Activated B cell treated with CpG ODN at 0.5 μM for 24 hours (primary cell): ENCODE results near the gene CD34. TPM values are rescaled to one million over a fixed set of nuclear protein-coding genes. Genes with fewer than 3 reads are reported as not detected.

Experiments
- ATAC-seq: fragments of 200-7000 bp; cut with Tn5 transposase; one replicate; pipeline ENCODE4 v1.10.0; 2021; ENCODE audit warnings: low read depth, mild to moderate bottlenecking, moderate library complexity
- CTCF ChIA-PET: fragments of 350-600 bp; sonication (Branson Sonifier 250); formaldehyde crosslinking; loops from one replicate; lab custom pipeline; 2021; ENCODE audit warnings: antibody characterized with exemption; lab: Charles Lee
- POLR2A ChIA-PET: fragments of 350-600 bp; sonication (Branson Sonifier 250); formaldehyde crosslinking; loops from one replicate; lab custom pipeline; 2021; ENCODE audit warnings: antibody characterized with exemption; lab: Charles Lee
- DNase-seq: peaks from one replicate; pipeline ENCODE4 v3.0.0; 2022
- H3K27ac Mint-ChIP-seq: one replicate; pipeline ENCODE4 v1.8.0; 2020; ENCODE audit warnings: mixed read lengths
- H3K27me3 Mint-ChIP-seq: one replicate; pipeline ENCODE4 v1.8.0; 2021; ENCODE audit warnings: mixed read lengths
- H3K36me3 Mint-ChIP-seq: one replicate; pipeline ENCODE4 v1.8.0; 2021; ENCODE audit warnings: low read depth, mixed read lengths
- H3K4me1 Mint-ChIP-seq: one replicate; pipeline ENCODE4 v1.8.0; 2021; ENCODE audit warnings: mixed read lengths
- H3K4me3 Mint-ChIP-seq: one replicate; pipeline ENCODE4 v1.8.0; 2020; ENCODE audit warnings: mild to moderate bottlenecking, mixed read lengths
- H3K9me3 Mint-ChIP-seq: one replicate; pipeline ENCODE4 v1.8.0; 2020; ENCODE audit warnings: mixed read lengths
- CTCF ChIP-seq: fragments of 200-600 bp; IDR thresholded peaks from one replicate; pipeline ENCODE4 v1.8.0; 2022; ENCODE audit warnings: antibody characterized with exemption, mild to moderate bottlenecking
- intact Hi-C: fragments of 100-400 bp; cut with micrococcal nuclease; formaldehyde crosslinking; loops from one replicate; pipeline ENCODE4 v1.15.1; 2024
- total RNA-seq: library from RNA; stranded (reverse); gene quantifications from 2 replicates; pipeline ENCODE4 v1.2.3, GENCODE V29; 2022

The CD34 gene
- total RNA-seq, 1 donor from 2014 or later = not detected

GRCh38 chr1:207860531-207860930 lies 50.4 kb downstream of the CD34 start:
- H3K9me3 Mint-ChIP-seq = no peaks in the 10 kb centered on the region
- no peak overlapping the region for H3K4me3 Mint-ChIP-seq
- CTCF ChIA-PET = interaction anchor here (17.8 kb wide), 1 partner anchor 31 kb away, joined by 397 read pairs; no protein-coding TSS in a partner anchor
- peaks cover 50% of the 10 kb centered on the region for H3K4me1 Mint-ChIP-seq
- POLR2A ChIA-PET = interaction anchor here (1.6 kb wide), 1 partner anchor 38 kb away, joined by 8 read pairs; no protein-coding TSS in a partner anchor
- intact Hi-C loops = no loop called here
- H3K27me3 Mint-ChIP-seq = no peaks in the 10 kb centered on the region
- DNase-seq = no peak
- ATAC-seq = no peak
- peaks cover 44% of the 10 kb centered on the region for H3K36me3 Mint-ChIP-seq
- no peak for TF ChIP-seq CTCF
- no peak overlapping the region for H3K27ac Mint-ChIP-seq

DNA sequence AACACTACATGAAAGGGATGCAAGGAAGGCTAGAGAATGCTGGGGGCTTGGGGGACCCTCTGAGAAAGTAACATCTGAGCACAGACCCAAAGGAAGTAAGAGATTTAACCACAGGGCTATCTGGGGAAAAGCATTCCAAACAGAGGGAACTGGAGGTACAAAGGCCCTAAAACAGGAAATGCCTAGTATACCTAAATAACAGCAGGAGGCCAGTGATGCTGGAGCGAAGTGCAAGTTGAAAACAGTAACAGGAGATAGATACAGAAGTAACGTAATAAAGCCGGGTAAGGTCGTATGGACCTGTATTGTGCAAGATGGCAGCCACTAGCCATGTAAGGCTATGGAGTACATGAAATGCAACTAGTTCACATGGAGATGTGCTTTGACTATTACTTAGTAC lies 52.1 kb downstream of the CD34 start:
- intact Hi-C loops = no loop called here
- no peak for ATAC-seq
- H3K27ac Mint-ChIP-seq = no peak overlapping the region
- peaks cover 39% of the 10 kb centered on the region for H3K4me1 Mint-ChIP-seq
- no peaks in the 10 kb centered on the region for H3K9me3 Mint-ChIP-seq
- ChIA-PET POLR2A (interaction anchor here (1.3 to 1.6 kb wide), 2 partner anchors 36 kb away, joined by 3 to 8 read pairs; no protein-coding TSS in a partner anchor), CTCF (no interaction called here)
- no peak for TF ChIP-seq CTCF
- H3K36me3 Mint-ChIP-seq = peaks cover 38% of the 10 kb centered on the region
- H3K27me3 Mint-ChIP-seq = no peaks in the 10 kb centered on the region
- no peak overlapping the region for H3K4me3 Mint-ChIP-seq
- no peak for DNase-seq

- POLR2A ChIA-PET = interaction anchor here (1.3 kb wide), 1 partner anchor 36 kb away, joined by 3 read pairs; no protein-coding TSS in a partner anchor
- intact Hi-C loops = no loop called here
These were observed 52.6 kb downstream of the CD34 start for GRCh38 chr1:207858281-207858680.

DNA sequence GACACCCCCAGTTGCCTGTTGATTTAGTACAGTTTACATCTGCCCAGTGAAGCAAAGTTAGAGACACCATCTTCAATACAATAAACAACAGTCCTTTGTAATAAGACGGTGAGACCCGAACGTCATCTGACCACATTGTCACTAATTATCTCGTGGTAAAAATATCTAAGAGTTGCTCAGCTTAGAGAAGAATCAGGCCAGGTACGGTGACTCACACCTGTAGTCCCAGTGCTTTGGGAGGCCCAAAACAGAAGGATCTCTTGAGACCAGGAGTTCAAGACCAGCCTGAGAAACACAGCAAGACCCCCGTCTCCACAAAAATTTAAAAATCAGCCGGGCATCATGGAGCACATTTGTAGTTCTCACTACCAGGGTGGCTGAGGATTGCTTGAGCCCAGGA lies 53.5 kb downstream of the CD34 start:
- intact Hi-C loops = no loop called here
- Mint-ChIP-seq H3K4me3 (no peak overlapping the region), H3K9me3 (no peaks in the 10 kb centered on the region), H3K4me1 (peaks cover 38% of the 10 kb centered on the region), H3K36me3 (peaks cover 32% of the 10 kb centered on the region), H3K27me3 (no peaks in the 10 kb centered on the region), H3K27ac (no peak overlapping the region)
- CTCF ChIA-PET = interaction anchor here (0.5 to 1.5 kb wide), 2 partner anchors 11 to 60 kb away, joined by 4 to 6 read pairs; no protein-coding TSS in a partner anchor
- POLR2A ChIA-PET = interaction anchor here (0.6 to 1.3 kb wide), 2 partner anchors 35 to 386 kb away, joined by 3 to 4 read pairs; partner anchors contain the start of gene PLXNA2
- ATAC-seq = no peak
- DNase-seq = no peak
- no peak for TF ChIP-seq CTCF

More at GRCh38 chr1:207858281-207858680, 52.6 kb downstream of the CD34 start:
- TF ChIP-seq CTCF = no peak
- Mint-ChIP-seq H3K36me3 (peaks cover 38% of the 10 kb centered on the region), H3K27me3 (no peaks in the 10 kb centered on the region), H3K9me3 (no peaks in the 10 kb centered on the region), H3K4me1 (peaks cover 39% of the 10 kb centered on the region), H3K4me3 (no peak overlapping the region), H3K27ac (no peak overlapping the region)
- ATAC-seq (no peak), DNase-seq (no peak)
- CTCF ChIA-PET = interaction anchor here (1.5 kb wide), 1 partner anchor 10 kb away, joined by 4 read pairs; no protein-coding TSS in a partner anchor

GRCh38 chr1:207856276-207857023 lies 54.5 kb downstream of the CD34 start:
- Mint-ChIP-seq H3K4me1 (peaks cover 29% of the 10 kb centered on the region), H3K4me3 (no peak overlapping the region), H3K9me3 (no peaks in the 10 kb centered on the region), H3K27me3 (no peaks in the 10 kb centered on the region), H3K27ac (no peak overlapping the region), H3K36me3 (peaks cover 32% of the 10 kb centered on the region)
- no peak for DNase-seq
- intact Hi-C loops = no loop called here
- no peak for TF ChIP-seq CTCF
- no peak for ATAC-seq
- ChIA-PET CTCF (interaction anchor here (0.5 to 1.1 kb wide), 2 partner anchors 59 kb away, joined by 4 to 6 read pairs; no protein-coding TSS in a partner anchor), POLR2A (interaction anchor here (1.2 kb wide), 1 partner anchor 24 kb away, joined by 3 read pairs; no protein-coding TSS in a partner anchor)
